HepG2 (cell line): ENCODE results near the gene POU6F2. TPM values are rescaled to one million over a fixed set of nuclear protein-coding genes. Genes with fewer than 3 reads are reported as not detected.

ENCODE experiments used
- ATAC-seq: fragments of 200-7000 bp; cut with Tn5 transposase; 3 replicates; pipeline ENCODE4 v1.9.1; 2020; ENCODE audit warnings: mild to moderate bottlenecking, moderate library complexity
- BruUV-seq: library from RNA; stranded (reverse); fragments of 400-500 nt; replicated peaks from 2 replicates; lab custom pipeline; 2021; lab: Mats Ljungman, UMichigan
- CTCF ChIA-PET: fragments of 300-600 bp; formaldehyde crosslinking; extraction: SDS; loops from one replicate; lab custom pipeline; 2021; ENCODE audit warnings: low total read pairs, inconsistent platforms, low intra/inter-chr PET ratio; lab: Yijun Ruan, JAX
- POLR2A ChIA-PET: fragments of 350-600 bp; sonication (Branson Sonifier 250); formaldehyde crosslinking; loops from one replicate; lab custom pipeline; 2020; ENCODE audit warnings: antibody characterized with exemption, inconsistent platforms; lab: Yijun Ruan, JAX
- DNase-seq: peaks from one replicate; pipeline ENCODE4 v3.0.0-alpha.2; 2015; ENCODE audit warnings: low spot score
- FAIRE-seq: peaks from 3 replicates; lab custom pipeline; 2011; peaks lifted over from hg19 to GRCh38; lab: Jason Lieb, UNC
- H2AFZ ChIP-seq: one replicate; pipeline ENCODE4 v1.6.1; 2011; ENCODE audit warnings: low read length, inconsistent platforms
- H3K27ac ChIP-seq: fragments of 300-600 bp; 3 replicates; pipeline ENCODE4 v1.8.0; 2011; ENCODE audit warnings: mixed run types, mild to moderate bottlenecking, mixed read lengths, low read length, inconsistent platforms; ENCODE audit not compliant: insufficient read depth; ENCODE audit errors: extremely low read length
- H3K27me3 ChIP-seq, 2 experiments: fragments of 200-600 bp in 1 of 2; 2 replicates in 1 of 2; 3 replicates in 1 of 2; pipeline versions ENCODE4 v1.6.0 to v1.8.0; 2011; ENCODE audit warnings: low read length in 2 of 2, mild to moderate bottlenecking in 2 of 2, moderate library complexity in 2 of 2, inconsistent platforms in 1 of 2; ENCODE audit not compliant: insufficient read depth in 2 of 2, control insufficient read depth in 1 of 2
- H3K36me3 ChIP-seq, 2 experiments: fragments of 200-600 bp in 1 of 2; replicated peaks in 1 of 2; 2 replicates in 1 of 2; 3 replicates in 1 of 2; pipeline versions ENCODE4 v1.5.1 to v1.8.0; 2011; ENCODE audit warnings: low read length in 2 of 2, inconsistent platforms in 1 of 2; ENCODE audit not compliant: insufficient read depth in 2 of 2, control insufficient read depth in 1 of 2
- H3K4me1 ChIP-seq: 2 replicates; pipeline ENCODE4 v1.5.1; 2012; ENCODE audit warnings: low read length, inconsistent platforms; ENCODE audit not compliant: insufficient read depth
- H3K4me2 ChIP-seq: 2 replicates; pipeline ENCODE4 v1.6.0; 2011; ENCODE audit warnings: low read depth, low read length, inconsistent platforms
- H3K4me3 ChIP-seq, 3 experiments: fragments of 200-600 bp in 1 of 3; sonication (generic), shearing (Covaris generic) in 1 of 3; replicated peaks in 1 of 3; 2 replicates each; pipeline ENCODE4 v1.5.1; 2011 to 2016; ENCODE audit warnings: low read length in 3 of 3, inconsistent platforms in 2 of 3, low read depth in 2 of 3, mild to moderate bottlenecking in 2 of 3, control low read depth in 1 of 3, mixed read lengths in 1 of 3; ENCODE audit not compliant: insufficient read depth in 1 of 3
- H3K79me2 ChIP-seq: one replicate; pipeline ENCODE4 v1.6.1; 2011; ENCODE audit warnings: low read length, inconsistent platforms; ENCODE audit not compliant: insufficient read depth
- H3K9ac ChIP-seq: 2 replicates; pipeline ENCODE4 v1.6.0; 2011; ENCODE audit warnings: mild to moderate bottlenecking, low read depth, low read length, inconsistent platforms; ENCODE audit not compliant: insufficient read depth
- H3K9me3 ChIP-seq: 2 replicates; pipeline ENCODE4 v1.5.1; 2012; ENCODE audit warnings: mild to moderate bottlenecking, low read length
- H4K20me1 ChIP-seq: 2 replicates; pipeline ENCODE4 v1.6.0; 2011; ENCODE audit warnings: inconsistent platforms, mild to moderate bottlenecking, low read length, moderate library complexity; ENCODE audit not compliant: insufficient read depth
- ARNT ChIP-seq: fragments of 450-650 bp; IDR thresholded peaks from 2 replicates; pipeline ENCODE4 v1.6.1; 2017
- CAMTA2 ChIP-seq: sonication (generic); formaldehyde crosslinking; IDR thresholded peaks from 2 replicates; pipeline ENCODE4 v1.4.0; 2020; ENCODE audit warnings: mild to moderate bottlenecking, missing genetic modification reagents, borderline replicate concordance
- CBFB ChIP-seq: sonication (generic); formaldehyde crosslinking; IDR thresholded peaks from 2 replicates; pipeline ENCODE4 v1.4.0; 2020; ENCODE audit warnings: missing genetic modification reagents
- HNF4A ChIP-seq: sonication (generic); formaldehyde crosslinking; IDR thresholded peaks from 2 replicates; pipeline ENCODE4 v1.4.0; 2020; ENCODE audit warnings: missing genetic modification reagents
- KMT2B ChIP-seq: IDR thresholded peaks from 2 replicates; pipeline ENCODE4 v1.6.1; 2016; ENCODE audit warnings: missing genetic modification reagents, missing compliant biosample characterization
- NR1H2 ChIP-seq: sonication (generic); formaldehyde crosslinking; IDR thresholded peaks from 2 replicates; pipeline ENCODE4 v1.8.1; 2022; ENCODE audit warnings: low read depth, missing genetic modification reagents, borderline replicate concordance
- SPEN ChIP-seq: sonication (generic); formaldehyde crosslinking; IDR thresholded peaks from 2 replicates; pipeline ENCODE4 v1.5.1; 2020; ENCODE audit warnings: low read depth, mild to moderate bottlenecking, missing genetic modification reagents
- SYNCRIP ChIP-seq: fragments of 200-400 bp; formaldehyde crosslinking; IDR thresholded peaks from 2 replicates; pipeline ENCODE4 v1.6.1; 2018; ENCODE audit warnings: mild to moderate bottlenecking, low read depth, low read length; ENCODE audit not compliant: insufficient read depth
- TBP ChIP-seq: sonication (generic); formaldehyde crosslinking; IDR thresholded peaks from 2 replicates; pipeline ENCODE4 v1.5.0; 2020; ENCODE audit warnings: missing genetic modification reagents
- ZBTB38 ChIP-seq: sonication (generic); formaldehyde crosslinking; IDR thresholded peaks from 2 replicates; pipeline ENCODE4 v1.5.1; 2020; ENCODE audit warnings: mild to moderate bottlenecking, missing genetic modification reagents
- ZNF20 ChIP-seq: sonication (generic); formaldehyde crosslinking; IDR thresholded peaks from 2 replicates; pipeline ENCODE4 v1.4.0; 2020; ENCODE audit warnings: mild to moderate bottlenecking, moderate library complexity, missing genetic modification reagents
- WGBS: methylation state at CpG from one replicate; pipeline ENCODE4 v1.1.6; 2017; ENCODE audit warnings: low lambda C conversion rate; 5-methylcytosine and 5-hydroxymethylcytosine counted together
- in situ Hi-C: cut with HindIII; loops from 2 replicates; pipeline ENCODE4 v1.10.0; 2017; ENCODE audit warnings: low pct_unique_long_range_greater_than_20kb; ENCODE audit not compliant: extremely low pct_ligation_motif_present
- intact Hi-C: fragments of 100-400 bp; cut with micrococcal nuclease; formaldehyde crosslinking; loops from one replicate; pipeline ENCODE4 v1.10.0; 2022; ENCODE audit not compliant: unreplicated experiment
- polyA plus RNA-seq, 8 experiments: library from polyadenylated mRNA; depleted of rRNA in 3 of 8; stranded (reverse) in 7 of 8; unstranded in 1 of 8; fragments of >200 nt; fragmentation: Illumina TruSeq in 4 of 8; extraction: Trizol in 4 of 8; gene quantifications; 2 replicates each; pipeline versions ENCODE4 v1.2.1 to v1.2.3, GENCODE V29; 2011 to 2016; ENCODE audit warnings: low read depth in 4 of 8, missing spikeins in 1 of 8, mixed read lengths in 1 of 8; ENCODE audit not compliant: insufficient read depth in 1 of 8
- total RNA-seq, 5 experiments: library from RNA; depleted of rRNA; stranded (reverse); fragments of >200 nt; fragmentation: Illumina TruSeq; extraction: Trizol; gene quantifications; 2 replicates each; pipeline ENCODE4 v1.2.3, GENCODE V29; 2016; ENCODE audit warnings: low read depth in 1 of 5
- TF ChIP-seq, protein P1 (sequence below): sonication (generic); formaldehyde crosslinking; IDR thresholded peaks from 2 replicates; pipeline ENCODE4 v1.8.1; 2022; ENCODE audit warnings: mild to moderate bottlenecking, missing genetic modification reagents
- TF ChIP-seq, protein P2 (sequence below): sonication (generic); formaldehyde crosslinking; IDR thresholded peaks from 2 replicates; pipeline ENCODE4 v1.5.0; 2020; ENCODE audit warnings: missing genetic modification reagents

Gene POU6F2
- total and polyA plus RNA-seq, 2 of the 13 experiments (the other 11 are each of a cell fraction or from before 2014, with no cell fraction given): not detected

DNA sequence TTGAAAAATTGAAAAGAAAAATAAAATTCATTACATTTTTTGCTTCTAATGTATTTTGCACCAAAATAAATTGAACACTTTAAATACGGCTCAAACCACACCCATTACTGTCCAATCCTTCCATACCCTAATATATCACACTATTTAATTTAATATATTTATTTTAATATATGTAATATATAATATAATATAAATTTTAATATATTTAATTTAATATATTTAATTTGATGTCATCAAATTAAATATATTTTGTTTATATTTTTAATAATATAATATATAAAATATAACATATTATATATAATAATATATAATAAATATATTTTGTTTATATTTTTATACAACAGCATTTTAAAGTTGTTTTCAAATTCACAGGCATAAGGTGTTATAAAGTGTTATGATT lies 15.7 kb upstream of the POU6F2 start (continued):
- no peak for TF ChIP-seq CAMTA2 (CRISPR knock-in tag)
- TF ChIP-seq ZBTB38 (CRISPR knock-in tag): no peak
- no peak for TF ChIP-seq TBP (CRISPR knock-in tag)
- TF ChIP-seq ARNT: no peak
- TF ChIP-seq, protein P1, sequence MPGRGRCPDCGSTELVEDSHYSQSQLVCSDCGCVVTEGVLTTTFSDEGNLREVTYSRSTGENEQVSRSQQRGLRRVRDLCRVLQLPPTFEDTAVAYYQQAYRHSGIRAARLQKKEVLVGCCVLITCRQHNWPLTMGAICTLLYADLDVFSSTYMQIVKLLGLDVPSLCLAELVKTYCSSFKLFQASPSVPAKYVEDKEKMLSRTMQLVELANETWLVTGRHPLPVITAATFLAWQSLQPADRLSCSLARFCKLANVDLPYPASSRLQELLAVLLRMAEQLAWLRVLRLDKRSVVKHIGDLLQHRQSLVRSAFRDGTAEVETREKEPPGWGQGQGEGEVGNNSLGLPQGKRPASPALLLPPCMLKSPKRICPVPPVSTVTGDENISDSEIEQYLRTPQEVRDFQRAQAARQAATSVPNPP (CRISPR knock-in tag): no peak
- no peak for TF ChIP-seq HNF4A (CRISPR knock-in tag)
- TF ChIP-seq NR1H2 (CRISPR knock-in tag): no peak
- TF ChIP-seq, protein P2, sequence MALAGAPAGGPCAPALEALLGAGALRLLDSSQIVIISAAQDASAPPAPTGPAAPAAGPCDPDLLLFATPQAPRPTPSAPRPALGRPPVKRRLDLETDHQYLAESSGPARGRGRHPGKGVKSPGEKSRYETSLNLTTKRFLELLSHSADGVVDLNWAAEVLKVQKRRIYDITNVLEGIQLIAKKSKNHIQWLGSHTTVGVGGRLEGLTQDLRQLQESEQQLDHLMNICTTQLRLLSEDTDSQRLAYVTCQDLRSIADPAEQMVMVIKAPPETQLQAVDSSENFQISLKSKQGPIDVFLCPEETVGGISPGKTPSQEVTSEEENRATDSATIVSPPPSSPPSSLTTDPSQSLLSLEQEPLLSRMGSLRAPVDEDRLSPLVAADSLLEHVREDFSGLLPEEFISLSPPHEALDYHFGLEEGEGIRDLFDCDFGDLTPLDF (CRISPR knock-in tag): no peak
- TF ChIP-seq KMT2B: no peak
- TF ChIP-seq ZNF20 (CRISPR knock-in tag): no peak
- no peak for TF ChIP-seq CBFB (CRISPR knock-in tag)

DNA sequence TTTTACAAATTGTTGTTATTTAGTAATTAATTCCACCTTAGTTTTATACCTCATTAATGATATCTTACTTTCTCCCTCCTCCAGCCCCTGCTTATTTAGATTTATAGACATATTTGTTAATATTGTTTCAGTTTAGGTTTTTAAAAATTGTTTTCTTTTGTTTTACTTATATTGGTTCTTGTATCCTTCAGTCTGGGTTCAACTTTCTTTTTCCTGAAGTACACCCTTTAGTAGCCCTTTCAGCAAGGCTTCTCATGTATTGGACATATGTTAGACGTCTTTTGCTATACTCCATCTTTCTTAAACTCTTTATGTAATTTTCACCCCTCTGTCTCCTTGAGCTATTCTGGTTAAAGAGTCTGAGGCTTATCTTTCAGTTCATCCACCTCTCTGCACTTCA lies 12.8 kb upstream of the POU6F2 start:
- CTCF ChIA-PET: no interaction called here
- 2% methylated on average over 1 of the region's 1 CpG for WGBS
- no peak for FAIRE-seq

More for the DNA sequence above, 12.8 kb upstream of the POU6F2 start:
- DNase-seq (no peak), ATAC-seq (no peak)
- Histone ChIP-seq H3K4me1 (no peaks in the 10 kb centered on the region), H3K79me2 (no peaks in the 10 kb centered on the region), H3K4me3 (no peak overlapping the region), H3K27ac (no peak overlapping the region), H4K20me1 (no peaks in the 10 kb centered on the region), H3K27me3 (no peaks in the 10 kb centered on the region), H3K9ac (no peak overlapping the region), H3K9me3 (no peaks in the 10 kb centered on the region), H3K4me2 (no peak overlapping the region), H3K36me3 (no peaks in the 10 kb centered on the region), H2AFZ (no peak overlapping the region)
- intact Hi-C loops (no loop called here), in situ Hi-C loops (no loop called here)
- BruUV-seq: no TSS peak
- TF ChIP-seq SYNCRIP: no peak
- no peak for TF ChIP-seq SPEN (CRISPR knock-in tag)
- POLR2A ChIA-PET: no interaction called here
